NCI-H128 (cell line): ENCODE measurements around the gene ZFAND5.

Source experiments
- DNase-seq: peaks from one replicate; lab custom pipeline; 2025; ENCODE audit not compliant: unreplicated experiment; lab: John Stamatoyannopoulos, UW

Gene ZFAND5

DNA sequence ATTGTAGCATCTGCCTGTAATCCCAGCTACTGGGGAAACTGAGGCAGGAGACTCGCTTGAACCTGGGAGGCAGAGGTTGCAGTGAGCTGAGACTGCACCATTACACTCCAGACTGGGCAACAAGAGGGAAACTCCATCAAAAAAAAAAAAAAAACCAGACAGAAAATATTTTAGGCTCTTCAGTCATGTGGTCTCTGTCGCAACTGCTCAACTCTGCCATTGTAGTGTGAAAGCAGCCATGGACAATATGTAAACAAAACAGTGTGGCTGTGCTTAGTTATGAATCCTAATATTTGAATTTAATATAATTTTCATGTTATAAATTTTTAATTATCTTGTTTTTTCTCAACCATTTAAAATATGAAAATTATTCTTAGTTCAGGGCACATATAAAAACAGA is 38.4 kb downstream of the ZFAND5 start:
- DNase-seq = no peak

DNA sequence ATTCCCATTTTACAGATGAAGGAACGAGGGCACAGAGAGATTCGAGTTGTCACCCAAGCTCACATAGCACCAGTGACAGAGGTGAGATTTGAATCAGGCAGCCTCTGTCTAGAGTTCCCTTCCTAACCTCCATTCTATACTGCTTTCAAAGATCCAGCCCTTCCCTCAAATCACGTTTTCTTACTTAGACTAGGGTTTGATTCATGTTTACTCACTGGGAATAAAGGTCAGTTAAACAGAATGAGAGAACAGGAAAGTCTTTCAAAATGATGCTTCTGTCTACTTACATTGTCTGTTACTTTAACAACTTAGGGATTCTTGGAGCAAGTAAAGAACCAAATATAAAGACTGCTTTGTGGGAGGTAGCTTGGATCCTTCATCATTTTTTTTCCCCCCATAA is 40.0 kb downstream of the ZFAND5 start:
- DNase-seq = no peak

DNA sequence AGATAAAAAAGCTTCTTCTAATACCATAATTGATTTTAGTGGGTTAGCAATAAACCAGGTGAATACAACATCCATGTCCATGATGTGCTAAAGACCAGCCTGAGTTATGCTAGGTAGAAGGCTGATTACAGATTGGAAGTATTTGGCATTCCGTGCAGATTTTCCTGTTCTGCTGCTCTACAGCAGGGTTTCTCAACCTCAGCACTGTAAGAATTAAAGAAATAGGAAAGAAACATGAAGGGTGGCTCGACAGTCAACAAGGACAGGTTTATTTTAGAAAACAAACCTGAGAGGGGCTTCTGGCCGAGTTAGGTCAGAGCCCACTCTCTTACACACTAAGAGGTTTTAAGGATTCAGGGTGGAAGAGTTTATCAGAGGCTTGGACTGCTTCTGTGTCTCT is 42.3 kb downstream of the ZFAND5 start:
- DNase-seq = no peak

DNA sequence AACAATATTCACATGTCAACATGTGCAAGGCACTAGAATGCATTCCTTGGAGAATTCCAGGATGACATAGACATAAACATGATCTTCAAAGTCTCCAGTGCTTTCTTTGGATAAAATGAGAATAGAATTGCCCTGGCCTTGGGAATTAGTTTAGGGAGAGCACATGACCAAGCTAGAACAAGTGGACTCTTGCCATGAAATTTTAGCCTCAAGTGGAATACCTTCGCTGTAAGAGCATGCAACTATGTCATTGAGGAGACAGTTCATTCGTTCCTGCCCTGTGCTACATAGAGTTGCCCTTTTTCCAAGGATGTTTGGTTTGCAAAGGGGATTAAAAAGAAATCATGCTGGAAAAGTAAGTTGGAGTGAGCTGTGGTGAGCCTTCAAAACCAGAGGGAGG is 42.7 kb downstream of the ZFAND5 start:
- no peak for DNase-seq

DNA sequence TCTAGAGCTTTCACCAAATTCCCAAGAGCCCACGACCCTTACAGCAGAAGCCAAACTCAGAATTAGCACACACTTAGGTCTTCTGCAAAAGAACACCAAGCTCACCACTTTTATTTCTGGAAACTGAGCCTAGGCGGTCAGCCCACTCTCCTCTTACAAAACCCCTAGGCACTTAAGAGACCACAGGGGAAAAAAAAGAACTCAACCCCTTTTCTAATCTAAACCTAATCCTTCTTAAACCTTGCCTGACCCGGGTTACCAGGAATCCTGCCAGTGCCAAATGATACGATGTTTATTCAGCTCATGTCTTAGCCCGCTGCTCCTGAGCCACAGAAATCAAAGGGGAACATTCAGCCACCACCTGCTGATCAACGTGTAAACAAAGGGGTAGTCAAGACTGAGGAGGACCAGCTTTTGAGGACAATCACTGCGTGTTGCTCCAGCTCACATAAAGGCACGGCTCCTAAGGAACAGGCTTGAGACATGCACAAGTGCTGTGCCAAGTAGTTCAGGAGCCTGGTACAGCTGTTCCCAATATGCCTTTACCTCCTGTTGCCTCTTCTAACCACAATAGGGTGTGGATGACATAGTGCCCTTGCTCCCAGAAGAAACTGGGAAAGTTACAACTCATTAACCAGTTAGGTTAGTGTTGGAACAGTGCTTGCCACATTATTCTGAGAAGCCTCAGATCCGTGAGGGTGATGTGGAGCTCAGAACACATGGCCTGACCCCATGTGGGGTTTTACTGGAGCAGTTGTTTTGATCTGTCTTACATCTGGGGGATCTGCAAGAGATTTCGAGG is 49.3 kb downstream of the ZFAND5 start:
- peak; percentile 8 for DNase-seq

DNA sequence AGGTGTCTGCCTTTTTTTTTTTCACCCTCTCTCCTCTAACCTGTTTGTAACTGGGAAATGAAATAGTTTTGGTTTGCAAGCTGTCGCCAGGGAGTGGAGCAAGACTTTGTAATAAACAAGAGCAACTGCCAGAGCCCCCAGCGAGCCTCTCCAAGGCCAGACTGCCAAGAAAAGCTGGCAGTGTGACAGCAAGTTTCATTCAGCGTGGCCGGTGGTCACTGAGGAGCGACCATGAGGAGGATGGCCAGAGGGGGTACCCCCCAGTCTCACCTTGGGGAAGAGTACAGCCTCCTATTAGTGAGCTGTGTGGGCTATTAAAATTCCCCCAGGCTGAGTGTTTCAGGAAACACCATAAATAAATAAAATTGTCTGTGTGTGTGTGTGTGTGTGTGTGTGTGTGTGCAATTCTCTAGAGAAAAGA is 49.9 kb downstream of the ZFAND5 start:
- DNase-seq = no peak

DNA sequence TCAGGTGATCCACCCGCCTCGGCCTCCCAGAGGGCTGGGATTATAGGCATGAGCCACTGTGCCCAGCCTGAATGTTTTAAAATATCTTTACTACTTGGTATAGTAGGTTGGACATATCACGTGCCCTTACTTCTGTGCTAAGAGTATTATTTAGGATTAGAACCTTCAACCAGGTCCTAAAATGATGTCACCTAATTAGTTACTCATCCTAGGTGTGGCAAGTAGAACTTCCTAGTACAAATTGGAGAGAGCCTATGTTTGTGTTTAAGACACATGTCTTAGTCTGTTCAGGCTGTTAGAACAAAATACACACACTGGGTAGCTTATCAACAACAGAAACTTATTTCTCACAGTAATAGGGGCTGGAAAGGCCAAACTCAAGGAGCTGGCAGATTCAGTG is 51.5 kb downstream of the ZFAND5 start:
- DNase-seq = no peak

DNA sequence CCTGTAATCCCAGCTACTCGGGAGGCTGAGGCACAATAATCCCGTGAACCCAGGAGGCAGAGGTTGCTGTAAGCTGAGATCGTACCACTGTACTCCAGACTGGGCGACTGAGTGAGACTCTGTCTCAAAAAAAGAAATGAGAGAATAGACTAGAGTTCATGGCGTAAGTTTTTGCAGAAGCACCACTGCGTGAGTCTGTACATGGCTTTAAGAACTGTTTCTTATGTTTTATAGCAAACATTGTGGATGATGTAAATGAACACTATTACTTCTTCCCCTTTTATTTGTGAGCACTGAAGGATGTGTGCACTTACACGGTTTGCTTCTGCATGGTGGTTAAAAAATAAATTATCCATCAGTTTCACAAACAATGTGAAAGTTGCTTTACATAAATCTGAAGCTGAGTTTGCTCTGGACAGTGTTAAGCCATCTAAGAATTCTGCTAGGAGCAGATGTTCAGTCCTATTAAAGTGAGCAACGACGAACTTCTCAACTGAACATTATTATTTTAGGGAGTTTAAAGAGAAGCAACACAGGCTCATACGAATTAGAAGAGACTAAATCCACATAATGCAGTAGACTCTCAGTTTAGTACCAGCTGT is 52.5 kb downstream of the ZFAND5 start:
- no peak for DNase-seq

DNA sequence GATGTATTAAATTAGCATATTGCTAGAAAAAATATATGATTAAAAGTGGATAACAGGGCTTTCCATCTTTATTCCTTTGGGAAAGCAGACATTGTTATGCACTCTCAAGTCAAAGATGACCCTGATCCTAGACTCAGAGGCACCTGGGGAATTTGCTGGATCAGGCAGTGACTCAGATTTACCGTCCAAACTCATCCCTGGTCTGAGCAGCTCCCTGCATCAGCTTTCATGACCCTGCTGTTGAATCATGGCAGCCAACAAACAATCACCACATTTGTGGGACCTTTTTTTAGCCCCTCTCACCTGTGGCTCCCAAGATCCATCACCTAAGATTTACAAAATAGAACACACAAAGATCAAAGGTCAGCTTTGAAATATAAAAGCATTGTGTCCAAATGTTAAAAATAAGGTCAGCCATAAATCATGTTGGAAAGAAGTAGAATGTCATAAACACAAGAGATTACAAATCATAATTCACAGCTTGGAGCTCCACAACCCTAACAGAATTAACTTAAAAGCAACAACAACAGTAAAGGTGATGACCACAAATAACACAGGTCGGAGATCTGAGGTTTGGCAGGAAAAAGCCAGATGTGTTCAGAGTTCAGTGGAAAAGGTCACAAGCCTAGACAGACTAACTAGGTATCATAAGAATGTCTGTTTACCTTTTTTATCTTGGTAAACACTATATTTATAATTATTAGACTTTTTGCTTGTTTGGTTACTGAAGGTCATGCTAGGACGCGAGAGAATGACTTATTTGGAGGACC is 55.5 kb downstream of the ZFAND5 start:
- DNase-seq = no peak

DNA sequence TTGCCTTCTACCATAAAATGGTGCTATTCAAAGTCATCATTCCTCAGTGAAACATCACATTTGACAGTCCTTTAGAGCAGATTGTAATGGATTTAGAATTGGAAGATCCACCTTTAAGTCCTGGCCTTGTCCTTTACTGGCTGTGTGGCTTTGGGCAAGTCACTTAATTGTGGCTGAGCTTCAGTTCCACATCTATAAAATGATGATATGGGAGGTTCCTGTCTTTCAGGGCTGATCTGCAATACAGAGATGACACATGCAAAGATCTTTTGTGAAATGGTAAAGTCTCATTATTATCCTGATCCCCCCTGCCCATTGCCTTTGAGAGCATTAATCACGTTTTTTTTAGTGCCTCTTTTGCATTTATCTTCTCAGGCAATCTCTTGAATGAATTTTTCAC is 58.2 kb downstream of the ZFAND5 start:
- no peak for DNase-seq

DNA sequence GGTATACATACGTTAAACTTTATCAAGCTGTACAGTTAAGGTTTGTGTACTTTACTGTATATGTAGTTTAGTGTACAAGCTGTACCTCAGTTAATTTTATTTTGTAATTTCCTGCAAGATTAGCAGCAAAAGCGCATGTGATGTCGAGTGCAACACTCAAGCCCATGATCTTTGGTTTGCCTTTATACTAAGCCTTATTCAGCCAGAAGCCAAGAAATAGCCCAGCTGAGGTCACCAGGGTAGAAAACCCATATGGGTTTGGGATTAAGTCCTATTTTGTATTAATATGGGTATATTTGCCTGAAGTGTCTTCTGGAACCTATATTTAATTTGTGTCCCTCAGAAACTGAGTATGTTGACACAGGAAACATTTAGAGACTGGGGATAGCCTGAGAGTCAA is 59.3 kb downstream of the ZFAND5 start:
- DNase-seq = no peak

DNA sequence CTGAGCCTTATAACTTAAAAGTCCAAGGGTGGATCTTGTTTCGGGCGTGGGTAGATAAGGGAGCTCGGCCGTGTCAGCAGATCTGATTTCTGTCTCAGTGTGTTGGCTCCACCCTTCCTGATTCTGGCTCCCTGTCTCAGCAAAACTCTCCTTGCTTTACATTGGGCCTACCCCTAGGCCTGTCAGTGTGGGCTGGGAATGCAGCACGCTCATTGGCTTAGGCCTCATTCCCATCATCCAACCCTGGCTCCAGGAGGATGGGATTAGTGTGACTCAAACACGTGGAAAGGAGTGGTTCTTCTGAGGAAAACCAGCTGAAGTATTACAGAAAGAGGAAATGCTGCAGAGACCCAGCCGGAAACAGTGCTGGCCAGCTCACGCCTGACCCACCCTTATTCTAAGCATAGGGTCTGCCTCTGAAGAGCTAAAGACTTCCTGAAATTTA is 59.9 kb downstream of the ZFAND5 start:
- DNase-seq = no peak

DNA sequence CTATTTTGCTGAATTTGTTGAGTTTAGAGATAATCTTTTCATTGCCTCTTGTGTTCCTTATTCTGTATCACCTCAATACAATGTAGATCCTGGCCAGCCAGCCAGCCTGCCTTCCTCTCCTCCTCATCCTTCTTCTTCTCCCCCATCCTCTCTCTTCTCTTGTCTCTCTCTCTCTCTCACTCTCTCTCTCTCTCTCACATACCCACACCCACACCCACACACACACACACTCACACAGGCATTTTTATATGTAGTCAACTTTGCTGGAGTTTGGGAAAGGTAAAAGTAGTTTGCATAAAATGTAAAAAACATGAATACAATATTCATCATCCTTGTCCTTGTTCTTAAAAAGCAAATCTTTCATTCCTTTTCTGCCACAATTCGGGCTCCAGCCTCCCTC is 60.5 kb downstream of the ZFAND5 start:
- no peak for DNase-seq
